Ovary (tissue), 3 donors: ENCODE measurements around the gene PLCB1.

Source experiments
- CTCF ChIP-seq, 3 donors: fragments of 450-650 bp in 2 of 3; fragments of 200-600 bp in 1 of 3; IDR thresholded peaks; one replicate each; pipeline versions ENCODE4 v1.5.1 to v1.8.0; 2016 to 2022; ENCODE audit warnings: antibody characterized with exemption in 3 of 3, mild to moderate bottlenecking in 1 of 3
- EP300 ChIP-seq: sonication (generic); formaldehyde crosslinking; IDR thresholded peaks from one replicate; pipeline ENCODE4 v1.6.1; 2017; ENCODE audit warnings: antibody characterized with exemption
- POLR2A ChIP-seq: fragments of 450-650 bp; IDR thresholded peaks from one replicate; pipeline ENCODE4 v1.6.1; 2017; ENCODE audit warnings: antibody characterized with exemption, mild to moderate bottlenecking, moderate library complexity
- donor health status: DM: no; HTN: no; CAD: no.

- TF ChIP-seq CTCF (IDR thresholded peaks at IDR 0.05) (no peak), POLR2A (no peak), EP300 (no peak)
These were observed 603.6 kb downstream of the PLCB1 start for GRCh38 chr20:8735674-8736073.
